H9 (cell line): ENCODE measurements around the gene PLK2. TPM values are rescaled to one million over a fixed set of nuclear protein-coding genes. Genes with fewer than 3 reads are reported as not detected.

Source experiments
- DNase-seq: peaks from one replicate; pipeline ENCODE4 v3.0.0-alpha.2; 2017
- H2AFZ ChIP-seq: one replicate; pipeline ENCODE4 v1.6.1; 2013; ENCODE audit warnings: mild to moderate bottlenecking, low read length, control low read depth, moderate library complexity
- H2AK5ac ChIP-seq: 2 replicates; pipeline ENCODE4 v1.6.1; 2013; ENCODE audit warnings: low read length, control low read depth, mixed read lengths; ENCODE audit not compliant: insufficient read length
- H2BK120ac ChIP-seq: one replicate; pipeline ENCODE4 v1.6.1; 2013; ENCODE audit warnings: low read depth, mild to moderate bottlenecking, low read length, control low read depth, inconsistent platforms; ENCODE audit not compliant: poor library complexity, severe bottlenecking
- H2BK12ac ChIP-seq: 2 replicates; pipeline ENCODE4 v1.6.1; 2013; ENCODE audit warnings: low read length, control low read depth, mixed read lengths, low read depth; ENCODE audit not compliant: insufficient read length
- H2BK15ac ChIP-seq: 2 replicates; pipeline ENCODE4 v1.6.1; 2013; ENCODE audit warnings: low read depth, low read length, control low read depth
- H2BK20ac ChIP-seq: one replicate; pipeline ENCODE4 v1.6.1; 2013; ENCODE audit warnings: low read depth, mild to moderate bottlenecking, low read length, control low read depth, inconsistent platforms; ENCODE audit not compliant: poor library complexity, severe bottlenecking
- H2BK5ac ChIP-seq: 2 replicates; pipeline ENCODE4 v1.6.1; 2013; ENCODE audit warnings: low read length, control low read depth, mixed read lengths; ENCODE audit not compliant: insufficient read length
- H3K14ac ChIP-seq: 2 replicates; pipeline ENCODE4 v1.6.1; 2013; ENCODE audit warnings: low read length, control low read depth; ENCODE audit not compliant: insufficient read depth
- H3K18ac ChIP-seq: 2 replicates; pipeline ENCODE4 v1.6.1; 2013; ENCODE audit warnings: low read depth, mild to moderate bottlenecking, mixed read lengths, low read length, control low read depth; ENCODE audit not compliant: insufficient read length
- H3K23ac ChIP-seq: 2 replicates; pipeline ENCODE4 v1.6.1; 2013; ENCODE audit warnings: low read length, control low read depth, mixed read lengths, low read depth; ENCODE audit not compliant: insufficient read length
- H3K23me2 ChIP-seq: 2 replicates; pipeline ENCODE4 v1.6.1; 2013; ENCODE audit warnings: low read depth, mild to moderate bottlenecking, mixed read lengths, low read length, control low read depth; ENCODE audit not compliant: insufficient read length, poor library complexity, severe bottlenecking
- H3K27ac ChIP-seq: 2 replicates; pipeline ENCODE4 v1.5.1; 2013; ENCODE audit warnings: low read length, control low read depth, mixed read lengths, low read depth; ENCODE audit not compliant: insufficient read length
- H3K27me3 ChIP-seq: 2 replicates; pipeline ENCODE4 v1.6.1; 2013; ENCODE audit warnings: low read length, control low read depth, inconsistent platforms; ENCODE audit not compliant: insufficient read depth
- H3K4ac ChIP-seq: 2 replicates; pipeline ENCODE4 v1.6.1; 2013; ENCODE audit warnings: low read depth, mild to moderate bottlenecking, control low read depth, inconsistent platforms, low read length, moderate library complexity
- H3K4me1 ChIP-seq: 2 replicates; pipeline ENCODE4 v1.6.1; 2013; ENCODE audit warnings: low read length, control low read depth, inconsistent platforms; ENCODE audit not compliant: insufficient read depth
- H3K4me2 ChIP-seq: 2 replicates; pipeline ENCODE4 v1.6.1; 2013; ENCODE audit warnings: low read length, control low read depth, mixed read lengths; ENCODE audit not compliant: insufficient read length, insufficient read depth
- H3K56ac ChIP-seq: 2 replicates; pipeline ENCODE4 v1.6.1; 2013; ENCODE audit warnings: low read depth, mild to moderate bottlenecking, mixed read lengths, low read length, control low read depth; ENCODE audit not compliant: insufficient read length
- H3K79me1 ChIP-seq: 2 replicates; pipeline ENCODE4 v1.6.1; 2013; ENCODE audit warnings: low read depth, mild to moderate bottlenecking, moderate library complexity, low read length, control low read depth, inconsistent platforms; ENCODE audit not compliant: insufficient read depth, poor library complexity, severe bottlenecking
- H3K79me2 ChIP-seq: 2 replicates; pipeline ENCODE4 v1.6.1; 2013; ENCODE audit warnings: low read length, control low read depth, inconsistent platforms; ENCODE audit not compliant: insufficient read depth
- H3K9ac ChIP-seq: 2 replicates; pipeline ENCODE4 v1.6.1; 2013; ENCODE audit warnings: low read length, control low read depth, mixed read lengths; ENCODE audit not compliant: insufficient read length; ENCODE audit errors: extremely low read depth
- H3K9me3 ChIP-seq: one replicate; pipeline ENCODE4 v1.6.1; 2013; ENCODE audit warnings: low read depth, low read length, inconsistent platforms; ENCODE audit not compliant: control insufficient read depth
- H3T11ph ChIP-seq: one replicate; pipeline ENCODE4 v1.6.1; 2013; ENCODE audit warnings: mild to moderate bottlenecking, low read length, control low read depth, inconsistent platforms
- H4K20me1 ChIP-seq: one replicate; pipeline ENCODE4 v1.6.1; 2013; ENCODE audit not compliant: control insufficient read depth, insufficient read length, insufficient read depth
- H4K5ac ChIP-seq: 2 replicates; pipeline ENCODE4 v1.6.1; 2013; ENCODE audit warnings: low read depth, mild to moderate bottlenecking, mixed read lengths, low read length, control low read depth; ENCODE audit not compliant: insufficient read length
- H4K8ac ChIP-seq: replicated peaks from 2 replicates; pipeline ENCODE4 v1.6.1; 2013; ENCODE audit warnings: low read length, control low read depth, mixed read lengths, low read depth; ENCODE audit not compliant: insufficient read length
- H4K91ac ChIP-seq: 2 replicates; pipeline ENCODE4 v1.6.1; 2013; ENCODE audit warnings: low read depth, mild to moderate bottlenecking, moderate library complexity, mixed read lengths, low read length, control low read depth; ENCODE audit not compliant: insufficient read length
- H3K27ac Mint-ChIP-seq, 3 experiments: 2 replicates in 2 of 3; 3 replicates in 1 of 3; pipeline ENCODE4 v1.8.0; 2020 to 2021; ENCODE audit warnings: mixed read lengths in 3 of 3, mild to moderate bottlenecking in 1 of 3, moderate library complexity in 1 of 3
- H3K27me3 Mint-ChIP-seq: 2 replicates; pipeline ENCODE4 v1.8.0; 2021; ENCODE audit warnings: low read depth, mild to moderate bottlenecking, moderate library complexity, mixed read lengths
- H3K36me3 Mint-ChIP-seq, 3 experiments: 2 replicates in 2 of 3; 3 replicates in 1 of 3; pipeline ENCODE4 v1.8.0; 2020 to 2021; ENCODE audit warnings: low read depth in 3 of 3, mixed read lengths in 3 of 3; ENCODE audit not compliant: insufficient read depth in 1 of 3
- H3K4me1 Mint-ChIP-seq, 2 experiments: 2 replicates each; pipeline ENCODE4 v1.8.0; 2020; ENCODE audit warnings: mixed read lengths in 2 of 2
- H3K4me3 Mint-ChIP-seq, 2 experiments: 2 replicates in 1 of 2; 3 replicates in 1 of 2; pipeline ENCODE4 v1.8.0; 2020 to 2021; ENCODE audit warnings: mild to moderate bottlenecking in 2 of 2, mixed read lengths in 2 of 2, moderate library complexity in 1 of 2
- H3K9me3 Mint-ChIP-seq, 2 experiments: 2 replicates in 1 of 2; 3 replicates in 1 of 2; pipeline ENCODE4 v1.8.0; 2020; ENCODE audit warnings: mild to moderate bottlenecking in 2 of 2, mixed read lengths in 2 of 2, moderate library complexity in 1 of 2
- WGBS: extraction: QIAGEN DNeasy Blood & Tissue Kit; methylation state at CpG from one replicate; pipeline ENCODE4 v1.1.7; 2013; ENCODE audit warnings: missing lambda C conversion rate, low lambda C conversion rate, mixed read lengths; ENCODE audit not compliant: insufficient read length; ENCODE audit errors: extremely low coverage; 5-methylcytosine and 5-hydroxymethylcytosine counted together
- total RNA-seq: library from RNA; stranded (reverse); gene quantifications from 2 replicates; pipeline ENCODE4 v1.2.1, GENCODE V29; 2021
- TF ChIP-seq, protein P1 (sequence below): fragments of 200-600 bp; sonication (generic); conservative IDR thresholded peaks from 3 replicates; pipeline ENCODE4 v1.8.0; 2021; ENCODE audit warnings: antibody characterized with exemption, mild to moderate bottlenecking

The PLK2 gene
- total RNA-seq, 1 experiment from 2014 or later: 26.2 TPM

DNA sequence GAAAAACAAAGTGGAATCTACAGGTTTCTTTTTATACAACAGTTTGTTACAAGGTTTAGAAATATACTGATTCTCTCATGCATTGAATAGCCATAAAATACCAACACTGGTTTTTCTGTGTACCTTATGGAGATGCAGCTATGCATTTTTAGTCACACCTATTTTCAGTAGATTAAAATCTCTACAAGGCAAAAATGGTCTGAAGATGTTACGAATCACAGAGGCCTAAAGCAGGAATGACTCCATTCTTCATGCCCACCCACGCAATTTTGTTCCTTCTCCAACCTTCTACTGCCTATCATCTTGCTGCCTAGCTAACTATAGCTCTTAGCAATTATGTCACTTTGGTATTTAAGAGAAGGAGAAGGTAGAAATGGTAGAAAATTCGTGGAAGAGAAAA lies 9.9 kb downstream of the PLK2 start:
- no peak overlapping the region for H3K4me2 ChIP-seq
- DNase-seq: no peak
- peaks cover 0 to 30% (median 27%) of the 10 kb centered on the region in 3 experiments; a peak in 6 of 7 replicates for H3K36me3 Mint-ChIP-seq
- H2BK12ac ChIP-seq: no peak overlapping the region
- H4K91ac ChIP-seq: no peak overlapping the region
- no peaks in the 10 kb centered on the region for H3K9me3 ChIP-seq
- TF ChIP-seq, protein P1, sequence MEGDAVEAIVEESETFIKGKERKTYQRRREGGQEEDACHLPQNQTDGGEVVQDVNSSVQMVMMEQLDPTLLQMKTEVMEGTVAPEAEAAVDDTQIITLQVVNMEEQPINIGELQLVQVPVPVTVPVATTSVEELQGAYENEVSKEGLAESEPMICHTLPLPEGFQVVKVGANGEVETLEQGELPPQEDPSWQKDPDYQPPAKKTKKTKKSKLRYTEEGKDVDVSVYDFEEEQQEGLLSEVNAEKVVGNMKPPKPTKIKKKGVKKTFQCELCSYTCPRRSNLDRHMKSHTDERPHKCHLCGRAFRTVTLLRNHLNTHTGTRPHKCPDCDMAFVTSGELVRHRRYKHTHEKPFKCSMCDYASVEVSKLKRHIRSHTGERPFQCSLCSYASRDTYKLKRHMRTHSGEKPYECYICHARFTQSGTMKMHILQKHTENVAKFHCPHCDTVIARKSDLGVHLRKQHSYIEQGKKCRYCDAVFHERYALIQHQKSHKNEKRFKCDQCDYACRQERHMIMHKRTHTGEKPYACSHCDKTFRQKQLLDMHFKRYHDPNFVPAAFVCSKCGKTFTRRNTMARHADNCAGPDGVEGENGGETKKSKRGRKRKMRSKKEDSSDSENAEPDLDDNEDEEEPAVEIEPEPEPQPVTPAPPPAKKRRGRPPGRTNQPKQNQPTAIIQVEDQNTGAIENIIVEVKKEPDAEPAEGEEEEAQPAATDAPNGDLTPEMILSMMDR: no peak
- no peak overlapping the region for H3K23ac ChIP-seq
- H3K4me1 ChIP-seq: no peaks in the 10 kb centered on the region
- 100% methylated on average over 1 of the region's 3 CpGs for WGBS
- no peaks in the 10 kb centered on the region for H3K27me3 ChIP-seq
- H3T11ph ChIP-seq: no peak overlapping the region
- no peak overlapping the region for H4K5ac ChIP-seq
- no peak overlapping the region for H2BK20ac ChIP-seq
- H3K4me1 Mint-ChIP-seq: peaks cover 0 to 3% of the 10 kb centered on the region in 2 experiments; a peak in 2 of 4 replicates
- no peak overlapping the region for H2BK120ac ChIP-seq
- no peak overlapping the region for H3K9ac ChIP-seq
- H3K79me2 ChIP-seq: no peaks in the 10 kb centered on the region
- no peak overlapping the region for H2BK5ac ChIP-seq
- H2BK15ac ChIP-seq: no peak overlapping the region
- no peak overlapping the region for H3K18ac ChIP-seq
- H3K79me1 ChIP-seq: no peaks in the 10 kb centered on the region
- H4K8ac ChIP-seq: no peak overlapping the region
- H3K4me3 Mint-ChIP-seq: no peak overlapping the region
- no peaks in the 10 kb centered on the region for H4K20me1 ChIP-seq
- no peak overlapping the region for H3K27ac ChIP-seq
- H2AK5ac ChIP-seq: no peak overlapping the region
- no peak overlapping the region for H3K14ac ChIP-seq
- H3K9me3 Mint-ChIP-seq: peaks cover 7 to 9% of the 10 kb centered on the region in 2 experiments; a peak in 3 of 5 replicates
- H3K4ac ChIP-seq: no peak overlapping the region
- no peaks in the 10 kb centered on the region for H3K23me2 ChIP-seq
- no peak overlapping the region for H3K27ac Mint-ChIP-seq
- H3K27me3 Mint-ChIP-seq: no peaks in the 10 kb centered on the region
- no peak overlapping the region for H2AFZ ChIP-seq
- no peak overlapping the region for H3K56ac ChIP-seq
